HCEC 1CT (cell line): ENCODE data around the gene TANC2.

Experiments
- DNase-seq: peaks from one replicate; pipeline ENCODE4 v3.0.0-alpha.2; 2017

The TANC2 gene

DNA sequence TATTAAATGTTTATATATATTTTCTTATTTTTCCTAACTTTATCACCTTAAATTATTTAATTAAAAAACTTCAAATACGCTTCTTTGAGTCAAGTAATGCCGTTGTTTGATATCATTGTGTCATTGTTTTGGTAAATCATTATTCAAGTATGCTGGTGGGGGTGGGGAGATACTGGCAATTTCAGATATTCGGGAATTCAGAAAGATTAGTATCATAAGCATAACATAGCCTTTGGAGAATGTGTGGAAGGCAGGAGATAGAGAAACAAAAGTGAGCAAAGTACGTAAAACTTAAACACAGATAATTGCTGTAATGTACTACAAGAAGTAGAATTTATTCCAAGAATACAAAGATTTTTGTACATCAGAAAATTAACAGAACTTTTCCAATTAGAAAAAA, 49.8 kb downstream of the TANC2 start:
- no peak for DNase-seq
